Measurements from ENCODE around the gene PIGO. TPM values are rescaled to one million over a fixed set of nuclear protein-coding genes. Genes with fewer than 3 reads are reported as not detected.

The PIGO gene
- total and polyA plus RNA-seq, 9 of the 15 experiments (the other 6 are each of a cell fraction or from before 2014, with no cell fraction given): 5.4 to 13.7 (median 9.7) TPM

GRCh38 chr9:35096035-35096849, at the start of gene PIGO (continued):
- TF ChIP-seq CREB3L1 (IDR thresholded peaks at IDR 0.05; ENCODE audit: borderline replicate concordance, low read depth): peak; percentile 86
- no peak for TF ChIP-seq ZNF277 (CRISPR knock-in tag; IDR thresholded peaks at IDR 0.05; ENCODE audit: borderline replicate concordance)
- peak; percentile 73; the same call in 1 of the 2 replicates for TF ChIP-seq TFAP4 (CRISPR knock-in tag; IDR thresholded peaks at IDR 0.05; ENCODE audit: borderline replicate concordance)
- TF ChIP-seq SP1 (CRISPR knock-in tag; IDR thresholded peaks at IDR 0.05): peak; percentile 92
- no peak for TF ChIP-seq ADNP (tag; IDR thresholded peaks at IDR 0.05)
- TF ChIP-seq ZBTB17 (CRISPR knock-in tag; IDR thresholded peaks at IDR 0.05): 0 out of 2 replicates have a peak, but pooled peaks have one; percentile 28
- peak; percentile 12; the same call in 1 of the 2 replicates for TF ChIP-seq JUN (IDR thresholded peaks at IDR 0.05; ENCODE audit: borderline replicate concordance, low read depth, low read length)
- no peak for TF ChIP-seq JUN (CRISPR knock-in tag; IDR thresholded peaks at IDR 0.05; ENCODE audit: borderline replicate concordance)
- TF ChIP-seq CUX1 (CRISPR knock-in tag; IDR thresholded peaks at IDR 0.05): no peak
- no peak for TF ChIP-seq ATF1 (CRISPR knock-in tag; IDR thresholded peaks at IDR 0.05)
- peak; percentile 84 for TF ChIP-seq ATF1 (tag; IDR thresholded peaks at IDR 0.05)
- no peak for TF ChIP-seq SNAPC5 (CRISPR knock-in tag; IDR thresholded peaks at IDR 0.05)
- peak; percentile 98 for TF ChIP-seq ELF1 (tag; IDR thresholded peaks at IDR 0.05)
- TF ChIP-seq CBFB (CRISPR knock-in tag; IDR thresholded peaks at IDR 0.05): no peak
- TF ChIP-seq SMAD4 (CRISPR knock-in tag; conservative IDR thresholded peaks at IDR 0.05): peak; percentile 67
- no peak for TF ChIP-seq PTTG1 (tag; IDR thresholded peaks at IDR 0.05; ENCODE audit: low read depth)
- TF ChIP-seq ZNF165 (CRISPR knock-in tag; IDR thresholded peaks at IDR 0.05; ENCODE audit: borderline replicate concordance): no peak
- no peak for TF ChIP-seq EGR1 (conservative IDR thresholded peaks at IDR 0.05)

Data from K562 (cell line).